GM06990 (cell line): ENCODE measurements around the gene PTPN3.

ENCODE experiments used
- DNase-seq: peaks from one replicate; pipeline ENCODE4 v3.0.0-alpha.2; 2011; ENCODE audit not compliant: insufficient read length; ENCODE audit errors: extremely low read depth
- H3K27me3 ChIP-seq: replicated peaks from 2 replicates; pipeline ENCODE4 v1.6.0; 2011; ENCODE audit warnings: low read length; ENCODE audit not compliant: control insufficient read depth, insufficient read depth
- H3K36me3 ChIP-seq: 2 replicates; pipeline ENCODE4 v1.5.1; 2011; ENCODE audit warnings: low read length; ENCODE audit not compliant: control insufficient read depth, insufficient read depth
- H3K4me3 ChIP-seq: replicated peaks from 2 replicates; pipeline ENCODE4 v1.5.1; 2011; ENCODE audit warnings: low read depth, mild to moderate bottlenecking, control low read depth, low read length
- TF ChIP-seq, protein P1 (sequence below): IDR thresholded peaks from 2 replicates; pipeline ENCODE4 v1.5.1; 2011; ENCODE audit warnings: low read length, control low read depth, mild to moderate bottlenecking, inconsistent platforms; ENCODE audit not compliant: insufficient read depth, poor library complexity, severe bottlenecking

The PTPN3 gene

GRCh38 chr9:109403116-109403515 lies 95.0 kb downstream of the PTPN3 start:
- TF ChIP-seq, protein P1, sequence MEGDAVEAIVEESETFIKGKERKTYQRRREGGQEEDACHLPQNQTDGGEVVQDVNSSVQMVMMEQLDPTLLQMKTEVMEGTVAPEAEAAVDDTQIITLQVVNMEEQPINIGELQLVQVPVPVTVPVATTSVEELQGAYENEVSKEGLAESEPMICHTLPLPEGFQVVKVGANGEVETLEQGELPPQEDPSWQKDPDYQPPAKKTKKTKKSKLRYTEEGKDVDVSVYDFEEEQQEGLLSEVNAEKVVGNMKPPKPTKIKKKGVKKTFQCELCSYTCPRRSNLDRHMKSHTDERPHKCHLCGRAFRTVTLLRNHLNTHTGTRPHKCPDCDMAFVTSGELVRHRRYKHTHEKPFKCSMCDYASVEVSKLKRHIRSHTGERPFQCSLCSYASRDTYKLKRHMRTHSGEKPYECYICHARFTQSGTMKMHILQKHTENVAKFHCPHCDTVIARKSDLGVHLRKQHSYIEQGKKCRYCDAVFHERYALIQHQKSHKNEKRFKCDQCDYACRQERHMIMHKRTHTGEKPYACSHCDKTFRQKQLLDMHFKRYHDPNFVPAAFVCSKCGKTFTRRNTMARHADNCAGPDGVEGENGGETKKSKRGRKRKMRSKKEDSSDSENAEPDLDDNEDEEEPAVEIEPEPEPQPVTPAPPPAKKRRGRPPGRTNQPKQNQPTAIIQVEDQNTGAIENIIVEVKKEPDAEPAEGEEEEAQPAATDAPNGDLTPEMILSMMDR = no peak
- H3K27me3 ChIP-seq = no peaks in the 10 kb centered on the region
- no peaks in the 10 kb centered on the region for H3K36me3 ChIP-seq
- DNase-seq = no peak
- no peak overlapping the region for H3K4me3 ChIP-seq

- Histone ChIP-seq H3K36me3 (no peaks in the 10 kb centered on the region), H3K4me3 (no peak overlapping the region), H3K27me3 (no peaks in the 10 kb centered on the region)
- TF ChIP-seq, protein P1 = no peak
- no peak for DNase-seq
Measured at GRCh38 chr9:109401990-109402318, 96.2 kb downstream of the PTPN3 start.

GRCh38 chr9:109401169-109401989 lies 96.7 kb downstream of the PTPN3 start:
- Histone ChIP-seq H3K27me3 (no peaks in the 10 kb centered on the region), H3K36me3 (no peaks in the 10 kb centered on the region), H3K4me3 (no peak overlapping the region)
- TF ChIP-seq, protein P1 = peak; percentile 86
- DNase-seq = no peak

DNA sequence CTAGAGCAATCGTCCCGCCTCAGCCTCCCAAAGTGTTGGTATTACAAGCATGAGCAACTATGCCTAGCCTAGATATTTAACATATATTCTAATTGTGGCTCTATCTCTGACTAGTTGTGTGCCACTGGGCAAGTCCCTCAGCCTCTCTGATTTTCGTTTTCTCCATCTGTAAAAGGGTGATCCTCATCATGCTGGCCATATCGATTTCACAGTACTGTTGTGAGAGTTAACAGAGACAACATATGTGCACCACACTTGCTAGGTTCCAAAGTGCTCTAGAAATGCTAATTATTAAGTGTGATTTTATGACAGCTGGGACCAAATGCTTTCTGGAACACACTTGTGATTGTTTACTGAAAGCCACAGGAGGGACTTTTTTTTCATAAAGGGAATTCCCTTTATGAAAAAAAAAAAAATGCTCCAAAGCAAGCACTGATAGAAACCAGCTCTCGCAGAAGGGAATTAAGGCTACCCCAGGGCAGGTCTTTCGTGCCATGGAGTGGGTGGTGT lies 98.8 kb downstream of the PTPN3 start:
- H3K36me3 ChIP-seq = no peaks in the 10 kb centered on the region
- peak; percentile 57 for DNase-seq
- H3K27me3 ChIP-seq = no peaks in the 10 kb centered on the region
- no peak overlapping the region for H3K4me3 ChIP-seq
- TF ChIP-seq, protein P1 = no peak

DNA sequence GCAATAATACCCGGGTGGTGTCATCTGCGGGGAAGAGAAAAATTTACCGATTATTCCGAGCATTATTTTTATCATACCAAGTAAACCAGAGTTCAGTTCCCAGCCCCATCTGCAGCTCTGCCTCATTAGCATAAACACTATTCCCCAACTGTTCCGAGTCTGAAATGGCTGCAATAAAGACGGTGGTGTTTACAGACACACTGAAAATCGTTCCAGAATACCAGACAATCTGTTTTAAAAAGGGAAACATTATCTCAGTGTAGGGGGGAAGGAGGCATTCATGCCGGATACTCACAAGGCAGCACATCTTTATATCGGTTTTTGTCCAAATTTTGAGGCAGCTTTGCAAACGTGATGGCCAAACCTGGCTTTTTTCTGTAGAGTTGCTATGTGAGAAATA lies 106.9 kb downstream of the PTPN3 start:
- DNase-seq = no peak
- H3K27me3 ChIP-seq = no peaks in the 10 kb centered on the region; the same call in 1 of the 2 replicates
- TF ChIP-seq, protein P1 = no peak
- no peak overlapping the region for H3K4me3 ChIP-seq
- H3K36me3 ChIP-seq = no peaks in the 10 kb centered on the region
